ENCODE data around the gene AASS.

Gene AASS

DNA sequence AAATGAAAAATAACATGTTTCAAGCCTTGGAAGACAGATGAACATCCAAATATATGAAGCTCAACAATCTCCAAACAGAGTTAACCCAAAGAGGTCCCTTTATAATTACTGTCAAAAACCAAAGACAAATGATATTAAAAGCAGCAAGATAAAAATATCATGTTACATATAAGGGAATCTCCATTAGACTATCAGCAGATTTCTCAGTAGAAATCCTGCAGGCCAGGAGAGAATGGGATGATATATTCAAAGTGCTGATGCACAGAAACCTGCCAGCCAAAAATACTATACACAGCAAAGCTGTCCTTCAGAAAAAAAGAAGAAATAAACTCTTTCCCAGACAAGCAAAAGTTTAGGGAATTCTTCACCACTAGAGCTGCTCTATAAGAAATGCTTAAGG lies 41.0 kb downstream of the AASS start:
- DNase-seq, result no peak

DNA sequence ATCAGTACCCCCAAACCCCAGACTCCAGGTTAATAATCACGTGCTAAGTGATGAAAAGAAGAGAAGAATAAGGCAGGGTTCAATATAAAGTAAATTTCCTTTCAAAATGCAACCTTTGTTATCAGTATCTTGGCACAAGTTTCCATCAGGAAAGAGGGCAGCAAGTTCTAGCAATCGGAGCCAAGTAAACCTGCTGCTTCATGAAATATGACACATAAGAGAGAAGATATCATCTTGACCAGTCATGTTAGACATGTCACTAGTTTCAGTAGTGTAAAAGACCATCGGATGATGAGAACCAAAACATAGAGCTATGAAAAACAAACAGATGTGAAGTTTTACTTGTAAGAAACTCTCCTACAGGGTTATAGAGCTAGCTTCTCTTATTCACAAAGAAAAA lies 44.0 kb downstream of the AASS start:
- DNase-seq, result no peak

DNA sequence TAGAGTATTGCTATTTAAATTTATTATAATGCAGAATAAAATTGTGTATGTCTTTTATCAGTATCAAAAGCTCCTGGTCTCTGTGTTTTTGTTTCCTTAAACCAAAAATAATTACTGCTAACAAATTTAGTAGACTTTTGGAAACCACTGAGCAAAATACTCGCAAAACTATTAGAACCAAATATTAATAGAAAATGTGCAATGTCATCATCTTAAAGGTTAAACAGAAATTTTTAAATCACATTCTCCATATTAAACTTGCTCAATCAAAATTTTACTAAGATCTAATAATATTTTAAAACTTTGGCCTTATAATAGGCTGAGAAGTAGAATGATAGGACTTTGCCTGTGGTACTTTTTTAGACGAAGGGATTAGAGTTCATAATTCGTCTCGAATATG lies 48.4 kb downstream of the AASS start:
- DNase-seq, result no peak

DNA sequence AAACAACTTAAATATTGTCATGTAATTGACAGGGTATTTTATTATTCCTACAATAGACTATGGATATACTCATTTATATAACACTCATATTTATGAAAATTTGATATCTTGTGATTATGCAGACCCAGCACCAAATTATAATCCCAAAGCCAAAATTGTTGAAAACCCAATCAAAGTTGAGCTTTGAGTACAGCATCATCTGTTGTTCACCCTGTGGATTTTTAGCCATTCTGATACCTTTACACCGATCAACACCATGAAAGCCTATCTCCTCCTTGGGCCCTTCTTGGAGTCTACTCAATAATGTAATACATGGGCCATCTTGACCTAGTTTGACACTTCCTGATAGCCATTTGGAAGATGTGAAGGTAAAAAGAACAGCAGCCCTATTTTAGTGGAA lies 49.5 kb downstream of the AASS start:
- DNase-seq, result no peak

DNA sequence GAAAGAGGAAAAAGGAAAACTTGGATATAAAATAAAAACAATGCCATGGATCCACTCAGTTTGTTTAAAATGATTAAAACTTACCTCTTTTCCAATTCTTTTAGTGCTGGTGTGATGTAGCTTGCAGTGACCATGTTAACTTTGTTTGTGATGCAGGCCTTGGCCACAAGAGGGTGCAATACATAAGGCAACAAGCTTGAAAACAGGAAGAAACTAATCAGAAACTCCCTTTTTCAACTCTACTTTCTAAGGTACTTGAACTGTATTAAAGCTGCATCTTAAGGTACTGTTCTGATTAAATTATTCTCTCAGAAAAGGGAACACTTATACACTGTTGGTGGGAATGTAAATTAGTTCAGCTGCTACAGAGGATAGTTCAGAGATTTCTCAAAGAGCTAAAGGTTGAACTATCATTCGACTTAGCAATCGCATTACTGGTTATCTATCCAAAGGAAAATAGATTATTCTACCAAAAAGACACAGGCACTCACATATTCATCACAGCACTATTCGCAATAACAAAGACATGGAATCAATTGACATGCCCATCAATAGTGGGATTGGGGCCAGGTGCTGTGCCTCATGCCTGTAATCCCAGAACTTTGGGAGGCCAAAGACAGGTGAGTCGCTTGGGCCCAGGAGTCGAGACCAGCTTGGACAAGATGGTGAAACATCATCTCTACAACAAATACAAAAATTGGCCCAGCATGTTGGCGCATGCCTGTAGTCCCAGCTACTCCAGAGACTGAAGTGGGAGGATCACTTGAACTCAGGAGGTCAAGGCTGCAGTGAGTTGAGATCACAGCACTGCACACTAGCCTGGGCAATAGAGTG lies 50.9 kb downstream of the AASS start:
- no peak for DNase-seq

DNA sequence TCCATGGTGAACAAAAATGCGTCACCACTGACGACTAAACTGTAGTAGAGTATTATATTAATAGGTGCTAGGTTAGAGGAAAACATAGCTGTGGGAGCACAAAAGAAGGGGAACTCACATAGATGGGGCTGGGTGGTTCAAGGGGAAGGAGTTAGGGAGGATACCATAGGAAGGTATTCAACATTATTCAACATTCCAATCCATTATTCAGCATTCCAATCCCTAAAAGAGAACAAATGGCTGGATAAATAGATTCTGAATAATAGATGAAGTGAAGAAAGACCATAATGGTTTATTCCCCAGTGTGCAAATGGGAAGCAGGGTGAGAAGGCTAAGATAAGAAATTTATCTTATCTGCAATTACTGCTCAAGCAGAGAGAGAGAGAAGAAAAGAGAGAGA lies 61.4 kb downstream of the AASS start:
- DNase-seq, result no peak

DNA sequence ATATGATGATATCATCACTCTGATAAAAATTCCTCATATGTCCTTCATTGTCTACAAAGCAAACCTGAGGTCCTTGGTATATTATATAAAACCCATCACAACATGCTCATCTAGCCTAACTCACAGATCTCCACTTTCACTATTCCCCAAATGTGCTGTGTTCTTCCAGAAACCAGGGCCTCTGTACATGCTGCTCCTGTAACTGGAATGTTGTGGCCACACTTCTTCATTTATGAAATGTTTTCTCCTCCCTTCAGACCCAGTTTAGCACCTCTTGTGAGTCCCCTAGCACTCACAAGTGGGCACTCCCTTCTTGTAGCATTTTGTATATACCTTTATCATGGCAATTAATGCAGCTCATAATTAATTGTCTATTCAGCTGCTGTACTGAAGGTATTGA lies 61.9 kb downstream of the AASS start:
- DNase-seq, result no peak

DNA sequence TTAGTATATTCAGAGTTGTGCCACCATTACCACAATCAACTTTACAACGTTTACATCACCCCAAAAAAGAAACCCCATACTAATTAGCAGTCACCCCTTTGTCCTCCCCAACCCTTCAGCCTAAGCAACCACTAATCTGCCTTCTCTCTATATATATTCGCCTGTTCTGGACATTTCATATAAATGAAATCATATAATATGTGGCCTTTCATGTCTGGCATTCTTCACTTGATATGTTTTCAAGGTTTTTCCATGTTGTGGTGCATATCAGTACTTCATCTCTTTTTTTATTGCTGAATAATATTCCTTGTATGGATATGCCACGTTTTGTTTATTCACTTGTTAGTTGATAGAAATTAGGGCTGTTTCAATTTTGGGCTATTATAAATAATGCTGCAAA lies 70.4 kb downstream of the AASS start:
- no peak for DNase-seq

DNA sequence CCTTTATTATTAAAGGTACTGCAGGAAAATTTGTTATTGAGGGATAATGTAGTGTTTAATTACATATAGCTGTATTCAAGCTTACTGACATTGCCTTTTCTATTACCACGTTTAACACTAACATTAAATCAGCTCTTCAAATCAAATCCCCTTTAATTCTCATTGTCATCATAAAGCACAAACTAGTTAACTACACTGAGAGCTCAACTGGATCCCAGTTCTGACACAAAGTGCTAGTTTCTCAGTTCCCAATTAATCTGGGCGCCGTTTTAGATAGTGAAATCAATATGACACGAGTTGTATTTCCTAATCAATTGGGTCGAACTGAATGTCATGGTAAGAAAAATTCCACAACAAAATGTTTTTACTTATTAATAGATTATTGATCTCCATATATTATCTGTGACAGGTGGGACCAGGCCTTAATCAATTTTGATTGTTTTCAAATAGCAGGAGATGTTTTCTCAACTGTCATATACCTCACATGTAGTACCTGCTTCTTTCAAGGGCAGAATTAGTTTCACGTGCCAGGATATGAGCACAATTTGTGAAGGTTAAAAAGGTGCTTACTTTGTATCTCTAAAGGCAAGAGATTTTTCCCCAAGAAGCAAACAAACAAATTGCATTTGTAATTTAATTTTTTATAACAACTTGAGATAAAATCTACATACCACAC lies 71.0 kb downstream of the AASS start:
- no peak for DNase-seq

DNA sequence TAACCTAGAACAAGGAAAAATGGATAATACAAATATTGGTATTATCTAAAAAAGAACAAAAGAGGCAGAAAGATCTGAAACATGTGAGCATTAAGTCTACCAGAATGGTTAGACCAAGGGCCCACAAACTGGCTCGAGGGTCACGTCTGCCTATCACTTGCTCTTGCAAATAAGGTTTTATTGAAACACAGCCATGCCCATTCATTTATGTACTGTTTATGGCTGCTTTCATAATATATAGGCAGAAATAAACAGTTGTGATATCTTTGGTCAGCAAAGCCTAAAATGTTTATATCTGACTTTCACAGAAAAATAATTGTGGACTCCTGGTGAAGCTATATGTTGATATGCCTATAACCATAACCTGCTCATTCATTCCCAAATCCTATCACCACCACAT lies 71.8 kb downstream of the AASS start:
- DNase-seq, result no peak

DNA sequence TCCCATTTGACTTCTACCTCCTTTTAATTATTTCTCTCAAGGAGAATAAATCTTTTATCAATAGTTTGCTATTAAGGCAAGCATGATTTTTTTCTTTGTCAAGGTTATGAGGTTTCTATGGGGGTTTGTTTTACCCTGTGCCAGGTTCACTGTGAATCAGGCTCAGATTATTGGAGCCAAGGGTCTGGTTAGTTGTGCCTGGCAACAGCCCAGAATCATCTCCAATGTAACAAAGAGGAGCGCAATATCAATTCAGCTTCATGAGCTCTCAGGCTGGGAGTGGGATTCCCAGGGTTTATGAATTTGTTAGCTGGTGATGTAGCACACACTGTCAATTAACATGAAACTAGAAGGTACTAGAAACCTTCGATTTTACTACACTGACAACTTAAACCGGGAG lies 73.2 kb downstream of the AASS start:
- no peak for DNase-seq

DNA sequence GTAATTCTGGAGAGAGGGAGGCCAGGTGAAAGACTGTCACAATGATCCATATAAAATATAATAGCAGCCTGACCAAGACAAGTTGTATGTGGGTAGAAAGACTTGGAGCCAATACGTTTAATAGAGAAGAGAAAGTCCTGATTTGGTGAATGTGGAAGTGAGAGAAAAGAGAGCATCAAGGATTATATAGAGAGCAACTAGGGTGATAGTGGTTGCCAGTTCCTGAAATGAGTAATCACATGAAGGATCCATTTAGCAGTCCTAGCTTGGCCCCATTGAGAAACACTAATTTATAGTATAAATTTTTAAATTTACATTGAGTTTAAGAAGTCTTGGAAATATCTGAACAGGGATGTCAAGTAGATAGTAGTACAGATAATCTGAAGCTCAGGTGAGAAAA lies 74.0 kb downstream of the AASS start:
- DNase-seq, result no peak

DNA sequence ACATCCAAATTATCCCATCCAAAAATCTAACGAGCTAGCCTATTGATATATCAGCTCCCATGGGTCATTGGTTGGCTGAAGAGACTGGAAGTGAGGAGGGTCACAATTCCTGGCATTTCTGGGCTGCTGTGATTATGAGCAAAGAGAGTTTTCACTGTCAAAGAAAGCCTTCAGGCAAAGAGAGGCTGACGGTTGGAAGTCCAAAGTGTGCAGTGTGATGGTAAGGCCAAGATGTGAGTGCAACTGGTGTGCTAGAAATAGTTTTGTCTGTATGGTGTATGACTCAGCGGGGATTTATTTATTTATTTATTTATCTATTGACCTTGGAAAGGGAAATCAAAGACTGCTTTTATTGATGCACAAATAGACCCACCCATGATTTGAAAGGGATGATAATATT lies 75.0 kb downstream of the AASS start:
- no peak for DNase-seq

DNA sequence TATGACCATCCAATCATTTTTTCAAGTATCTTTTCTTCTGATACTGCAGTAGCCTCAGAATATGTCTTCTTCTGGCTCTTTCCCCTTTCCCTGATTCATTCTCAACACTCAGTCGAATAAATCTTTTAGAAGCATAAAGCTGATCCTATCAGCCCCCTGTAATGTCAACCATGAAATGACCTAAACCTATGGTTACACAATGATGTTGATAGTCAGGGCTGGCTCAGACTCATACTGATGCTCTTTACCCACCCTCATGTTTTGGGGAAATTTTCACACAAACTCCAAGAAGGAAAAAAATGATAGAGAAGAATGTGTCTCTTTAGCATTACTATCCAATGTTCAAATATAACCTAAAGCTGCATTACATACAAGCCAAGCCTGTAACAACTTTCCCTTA lies 76.0 kb downstream of the AASS start:
- no peak for DNase-seq

DNA sequence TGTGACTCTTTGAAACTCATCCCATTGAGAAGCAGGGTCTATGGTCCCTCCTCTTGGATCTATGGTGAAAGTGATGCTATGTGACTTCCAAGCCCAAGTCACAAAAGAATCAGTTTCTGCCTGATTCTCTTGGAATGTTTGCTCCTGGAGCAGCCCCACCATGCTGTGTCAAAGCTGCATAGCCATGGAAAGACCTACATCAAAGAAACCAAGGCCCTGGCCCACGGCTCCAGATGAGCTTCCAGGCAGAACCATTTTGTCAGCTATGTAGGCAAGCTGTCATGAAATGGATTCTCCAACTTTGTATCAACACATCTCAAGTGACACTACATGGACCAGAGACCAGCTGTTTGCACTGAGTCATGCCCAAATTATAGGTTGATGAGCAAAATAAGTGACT lies 77.0 kb downstream of the AASS start:
- DNase-seq, result no peak

DNA sequence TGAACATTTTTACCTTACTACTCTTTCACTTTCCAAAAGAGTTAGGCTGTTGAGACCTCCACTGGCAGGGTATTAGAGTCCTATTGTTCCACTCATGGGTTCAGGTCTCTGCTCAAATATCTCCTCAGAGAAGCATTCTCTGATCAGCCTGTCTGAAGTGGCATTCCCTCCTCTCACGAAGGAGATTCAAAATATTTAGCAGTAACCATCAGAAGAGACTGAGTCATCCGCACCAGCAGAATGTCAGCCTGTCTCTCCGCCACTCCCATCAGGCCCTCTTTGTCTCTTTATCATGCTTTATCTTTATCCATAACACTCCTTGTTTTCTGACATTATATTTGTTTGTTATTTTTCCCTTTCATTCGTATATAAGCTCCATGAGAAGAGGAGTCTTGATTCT lies 79.1 kb downstream of the AASS start:
- no peak for DNase-seq

DNA sequence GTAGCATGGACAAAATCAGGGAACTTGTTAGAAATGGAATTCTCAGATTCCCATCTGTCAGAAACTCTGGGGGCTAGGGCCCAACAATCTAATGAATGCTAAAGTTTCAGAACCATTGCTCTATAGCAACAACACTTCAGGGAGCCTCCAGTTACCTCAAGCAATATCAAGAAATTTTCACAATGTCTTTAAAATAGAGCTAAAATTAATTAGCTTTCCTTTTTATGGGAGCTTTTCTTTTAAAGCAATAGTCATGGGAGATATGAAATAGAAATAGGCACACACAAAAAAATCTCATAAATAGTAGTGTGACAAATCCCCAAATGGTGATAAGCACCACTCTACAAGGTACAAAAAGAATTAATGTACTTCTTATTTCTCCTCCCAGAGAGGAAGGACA lies 80.9 kb downstream of the AASS start:
- DNase-seq, result no peak

DNA sequence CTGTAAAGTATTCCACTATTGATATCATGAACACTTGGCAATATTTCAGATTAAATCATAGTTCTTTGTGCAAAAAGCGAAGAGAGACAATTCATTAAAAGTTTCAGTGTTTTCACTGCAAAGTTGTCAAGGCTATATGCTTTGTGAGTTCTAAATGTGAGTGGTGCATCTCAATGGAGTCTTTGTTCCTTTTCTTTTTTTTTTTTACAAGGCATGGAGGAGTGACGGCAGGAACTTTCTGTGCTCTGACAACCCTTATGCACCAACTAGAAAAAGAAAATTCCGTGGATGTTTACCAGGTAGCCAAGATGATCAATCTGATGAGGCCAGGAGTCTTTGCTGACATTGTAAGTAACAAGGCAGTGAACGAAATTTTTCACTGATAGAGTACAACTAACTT lies 84.5 kb downstream of the AASS start:
- no peak for DNase-seq

DNA sequence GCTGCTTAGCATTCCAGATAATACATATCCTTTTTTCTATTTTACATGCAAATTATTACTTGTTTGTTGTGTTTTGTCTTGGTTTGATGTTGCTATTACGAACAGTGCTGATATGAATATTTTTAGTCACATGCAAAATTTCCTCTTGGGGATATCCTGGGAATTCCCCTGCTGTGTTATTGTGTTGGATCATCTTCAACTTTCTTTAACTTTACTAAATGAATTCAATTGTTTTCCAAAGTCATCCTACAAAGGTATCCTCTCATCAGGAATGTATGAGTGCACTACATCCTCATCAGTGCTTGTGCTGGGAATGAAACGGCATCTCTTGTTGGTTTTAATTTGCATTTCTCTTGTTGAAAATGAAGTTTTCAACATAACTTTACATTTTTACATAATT lies 87.1 kb downstream of the AASS start:
- DNase-seq, result no peak

DNA sequence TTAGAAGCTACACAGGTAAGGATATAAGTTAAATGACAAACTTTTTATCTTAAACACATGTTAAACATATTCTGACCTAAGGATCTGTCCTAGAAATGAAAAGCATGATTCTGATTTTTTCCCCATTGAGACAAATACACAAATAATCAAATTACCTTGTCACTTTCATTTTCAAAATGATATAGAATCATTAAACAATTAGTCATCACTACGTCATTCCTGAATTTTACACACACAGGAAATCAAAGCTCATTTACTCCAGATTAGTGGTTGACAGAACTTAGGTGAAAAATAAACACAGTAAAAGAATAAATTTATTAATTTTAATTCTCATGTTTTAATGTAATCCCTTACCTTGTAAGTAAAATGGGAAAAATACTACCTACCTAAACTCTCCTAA lies 89.0 kb downstream of the AASS start:
- no peak for DNase-seq

DNA sequence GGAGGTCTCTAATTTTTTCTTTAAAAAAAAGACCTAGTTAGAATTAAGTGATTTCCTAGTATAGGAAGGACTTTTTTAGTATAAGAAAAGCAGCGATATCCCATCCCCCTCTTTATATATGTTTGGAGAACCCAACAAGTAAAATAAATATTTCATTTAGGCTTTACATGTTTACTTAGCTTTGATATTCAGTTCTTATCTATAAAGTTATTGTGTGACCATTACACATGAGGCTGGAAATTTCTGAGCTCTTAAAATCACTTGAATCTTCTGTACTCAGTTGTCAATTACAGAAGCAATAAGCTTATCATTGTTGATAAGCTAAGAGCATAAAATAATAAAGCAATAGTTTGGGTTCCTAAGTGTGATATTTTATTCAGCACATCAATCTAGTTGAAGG lies 89.7 kb downstream of the AASS start:
- DNase-seq, result no peak

DNA sequence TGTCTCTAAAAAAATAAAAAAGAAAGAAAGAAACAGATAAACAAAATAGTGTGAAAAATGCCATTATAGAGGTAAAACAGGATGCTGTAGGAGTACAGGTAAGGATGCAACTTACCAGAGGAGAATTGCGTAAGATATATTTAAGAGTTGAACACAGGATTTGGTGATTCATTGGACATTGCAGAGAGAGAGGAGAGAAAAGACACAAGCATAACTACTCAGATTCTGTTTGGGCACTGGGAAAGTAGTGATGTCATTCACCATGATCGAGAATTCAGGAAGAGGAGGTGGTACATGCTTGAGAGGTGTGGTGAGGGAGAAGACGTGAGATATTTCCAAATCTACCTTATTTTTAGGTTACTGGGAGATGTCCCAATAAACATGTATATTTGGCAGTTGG lies 97.6 kb downstream of the AASS start:
- no peak for DNase-seq

DNA sequence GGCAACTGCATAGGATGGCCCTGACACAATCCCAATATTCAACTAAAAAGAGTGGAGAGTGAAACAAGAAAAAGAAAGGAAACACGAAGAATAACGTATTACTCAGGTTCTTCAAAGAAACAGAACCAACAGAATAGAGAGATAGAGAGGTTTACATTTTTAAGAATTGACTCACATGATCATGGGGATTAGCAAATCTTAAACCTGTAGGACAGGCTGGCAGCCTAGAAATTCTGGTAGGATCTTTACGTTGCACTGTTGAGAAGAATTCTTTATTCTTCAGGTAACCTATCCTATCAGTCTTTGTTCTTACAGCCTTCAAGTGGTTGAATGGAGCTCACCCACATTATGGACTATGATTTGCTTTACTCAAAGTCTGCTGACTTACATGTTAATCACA lies 103.9 kb downstream of the AASS start:
- no peak for DNase-seq

DNA sequence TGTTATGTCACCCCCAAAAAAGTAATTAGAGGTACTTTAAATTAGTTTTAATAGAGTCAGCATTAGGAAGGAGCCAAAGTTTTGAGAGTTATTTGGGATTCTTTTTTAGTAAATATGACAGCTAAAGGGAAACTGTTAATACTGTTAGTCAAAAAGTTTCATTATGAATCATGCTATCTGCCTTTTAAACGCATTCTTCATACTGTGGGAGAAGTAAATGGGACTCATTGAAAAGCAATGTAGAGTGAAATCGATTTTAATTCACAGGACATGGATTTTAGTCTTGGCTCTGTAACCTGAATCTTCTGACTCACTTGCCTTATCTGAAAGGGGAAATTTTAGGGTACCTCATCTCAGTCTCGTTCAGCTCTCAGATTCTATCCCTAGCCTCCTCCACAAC lies 105.1 kb downstream of the AASS start:
- no peak for DNase-seq

DNA sequence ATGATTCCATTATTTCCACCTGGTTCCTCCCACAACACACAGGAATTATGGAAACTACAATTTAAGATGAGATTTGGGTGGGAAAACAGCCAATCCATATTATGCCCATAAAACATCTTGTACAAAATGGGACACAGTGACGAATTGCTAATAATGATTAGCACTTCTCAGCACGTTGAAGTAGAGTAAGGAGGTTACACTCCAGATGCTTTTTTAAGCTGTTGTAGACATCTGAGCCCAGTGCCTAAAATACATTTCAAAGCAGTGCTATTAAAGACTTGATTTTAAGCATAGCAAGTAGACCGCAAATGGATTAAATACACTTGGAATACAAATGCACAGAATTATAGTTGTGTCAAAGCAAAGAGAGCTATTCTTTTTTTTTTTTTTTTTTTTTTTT lies 105.9 kb downstream of the AASS start:
- DNase-seq, result no peak
